Right lobe of liver (tissue), 4 donors: ENCODE measurements around the gene TMEM138.

Experiments used
- CTCF ChIP-seq, 4 donors: fragments of 200-600 bp in 3 of 4; fragments of 450-650 bp in 1 of 4; IDR thresholded peaks; one replicate each; pipeline versions ENCODE4 v1.5.1 to v1.8.0; 2016 to 2022; ENCODE audit warnings: antibody characterized with exemption in 4 of 4, mild to moderate bottlenecking in 2 of 4
- POLR2A ChIP-seq: fragments of 450-650 bp; IDR thresholded peaks from one replicate; pipeline ENCODE4 v1.6.1; 2017; ENCODE audit warnings: antibody characterized with exemption, mild to moderate bottlenecking
- donor health status: DM: no; HTN: no; CAD: no.
- donor health status: DM: no; HTN: no; CAD: no.
- donor health status: DM: no; HTN: yes; CAD: no.

GRCh38 chr11:61358566-61358965 lies 3.6 kb upstream of the TMEM138 start:
- TF ChIP-seq CTCF (IDR thresholded peaks at IDR 0.05): no peak
- TF ChIP-seq POLR2A: no peak
